ENCODE results near the gene XAGE1B. TPM values are rescaled to one million over a fixed set of nuclear protein-coding genes. Genes with fewer than 3 reads are reported as not detected.
"Not testable (repeated sequence)": the region's sequence is repeated elsewhere in the genome, so short reads cannot be mapped to it uniquely, and the experiment has no call there.

Gene XAGE1B
- total RNA-seq, 2 experiments from 2014 or later: not detected

DNA sequence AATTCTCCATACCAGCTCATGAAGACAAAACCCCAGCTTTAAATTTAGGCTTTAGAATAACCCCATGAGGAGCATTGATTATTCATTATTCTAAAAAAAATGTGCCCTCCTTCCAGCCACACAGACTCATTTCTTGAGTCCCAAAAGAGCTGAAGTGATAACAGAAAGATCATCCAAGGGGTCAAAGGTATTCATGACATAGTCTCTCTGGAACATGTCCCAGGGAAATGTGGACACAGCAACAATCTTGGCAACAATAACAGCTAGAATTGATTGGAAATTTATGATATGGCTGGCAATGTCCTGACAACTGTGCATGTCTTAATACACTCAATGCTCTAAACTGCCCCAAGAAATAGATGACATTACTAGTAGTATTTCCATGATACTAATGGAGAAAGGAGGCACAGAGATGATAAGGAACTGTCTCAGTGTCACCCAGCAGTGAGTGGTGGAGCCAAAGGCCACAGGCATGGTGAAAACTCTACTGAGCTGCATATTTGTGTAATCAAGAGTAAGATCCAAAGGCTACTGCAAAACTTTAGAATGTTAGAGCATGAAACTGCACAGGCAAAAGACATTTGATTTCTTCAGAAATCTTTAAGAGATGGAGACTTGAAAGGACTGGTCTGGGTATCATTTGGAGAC is 37.3 kb upstream of the XAGE1B start:
- Mint-ChIP-seq H3K27me3 (no peaks in the 10 kb centered on the region), H3K27ac (no peak overlapping the region), H3K4me3 (no peak overlapping the region), H3K4me1 (ENCODE audit: low read depth) (no peaks in the 10 kb centered on the region), H3K9me3 (no peaks in the 10 kb centered on the region), H3K36me3 (ENCODE audit: low read depth) (no peaks in the 10 kb centered on the region)
- ATAC-seq (ENCODE audit: poor library complexity) (no peak), DNase-seq (no peak)
- no peak for TF ChIP-seq CTCF (IDR thresholded peaks at IDR 0.05)
- Histone ChIP-seq H3K4me1 (ENCODE audit: insufficient read depth, low read length) (no peaks in the 10 kb centered on the region), H3K36me3 (ENCODE audit: insufficient read depth, low read length) (no peaks in the 10 kb centered on the region), H3K27ac (ENCODE audit: low read depth in 1 of 2, low read length in 2 of 2) (no peak overlapping the region), H3K27me3 (ENCODE audit: control insufficient read depth in 1 of 2, insufficient read depth in 2 of 2, low read length in 2 of 2) (no peaks in the 10 kb centered on the region), H3K9me3 (ENCODE audit: control insufficient read depth in 1 of 2, insufficient read depth in 1 of 2, low read length in 2 of 2) (no peaks in the 10 kb centered on the region), H3K4me3 (ENCODE audit: low read length) (no peak overlapping the region)
- intact Hi-C loops (cut with DNase I, micrococcal nuclease): no loop called here
- ChIA-PET CTCF (no interaction called here), POLR2A (no interaction called here)

GRCh38 chrX:52548769-52549168 is 31.9 kb upstream of the XAGE1B start:
- H3K4me1 Mint-ChIP-seq (ENCODE audit: low read depth); H3K27ac Mint-ChIP-seq; H3K9me3 ChIP-seq (ENCODE audit: control insufficient read depth in 1 of 2, insufficient read depth in 1 of 2, low read length in 2 of 2); ATAC-seq (ENCODE audit: poor library complexity); H3K36me3 Mint-ChIP-seq (ENCODE audit: low read depth); POLR2A ChIA-PET; H3K9me3 Mint-ChIP-seq; H3K36me3 ChIP-seq (ENCODE audit: insufficient read depth, low read length); intact Hi-C loops (cut with DNase I, micrococcal nuclease); H3K27me3 Mint-ChIP-seq; H3K4me3 ChIP-seq (ENCODE audit: low read length); H3K4me3 Mint-ChIP-seq; H3K27me3 ChIP-seq (ENCODE audit: control insufficient read depth in 1 of 2, insufficient read depth in 2 of 2, low read length in 2 of 2); H3K4me1 ChIP-seq (ENCODE audit: insufficient read depth, low read length); CTCF ChIA-PET; H3K27ac ChIP-seq (ENCODE audit: low read depth in 1 of 2, low read length in 2 of 2); DNase-seq: not testable (repeated sequence)

GRCh38 chrX:52544147-52544840 is 27.4 kb upstream of the XAGE1B start:
- Histone ChIP-seq H3K9me3 (ENCODE audit: control insufficient read depth in 1 of 2, insufficient read depth in 1 of 2, low read length in 2 of 2) (no peaks in the 10 kb centered on the region), H3K27ac (ENCODE audit: low read depth in 1 of 2, low read length in 2 of 2) (no peak overlapping the region), H3K36me3 (ENCODE audit: insufficient read depth, low read length) (no peaks in the 10 kb centered on the region), H3K4me3 (ENCODE audit: low read length) (no peak overlapping the region), H3K4me1 (ENCODE audit: insufficient read depth, low read length) (no peaks in the 10 kb centered on the region), H3K27me3 (ENCODE audit: control insufficient read depth in 1 of 2, insufficient read depth in 2 of 2, low read length in 2 of 2) (no peaks in the 10 kb centered on the region)
- Mint-ChIP-seq H3K27ac (no peak overlapping the region), H3K27me3 (no peaks in the 10 kb centered on the region), H3K9me3 (no peaks in the 10 kb centered on the region), H3K36me3 (ENCODE audit: low read depth) (no peaks in the 10 kb centered on the region), H3K4me3 (no peak overlapping the region), H3K4me1 (ENCODE audit: low read depth) (no peaks in the 10 kb centered on the region)
- TF ChIP-seq CTCF (IDR thresholded peaks at IDR 0.05): no peak
- POLR2A ChIA-PET: no interaction called here
- no peak for ATAC-seq (ENCODE audit: poor library complexity)
- intact Hi-C loops (cut with DNase I, micrococcal nuclease): no loop called here
- DNase-seq: no peak
- CTCF ChIA-PET: no interaction called here

DNA sequence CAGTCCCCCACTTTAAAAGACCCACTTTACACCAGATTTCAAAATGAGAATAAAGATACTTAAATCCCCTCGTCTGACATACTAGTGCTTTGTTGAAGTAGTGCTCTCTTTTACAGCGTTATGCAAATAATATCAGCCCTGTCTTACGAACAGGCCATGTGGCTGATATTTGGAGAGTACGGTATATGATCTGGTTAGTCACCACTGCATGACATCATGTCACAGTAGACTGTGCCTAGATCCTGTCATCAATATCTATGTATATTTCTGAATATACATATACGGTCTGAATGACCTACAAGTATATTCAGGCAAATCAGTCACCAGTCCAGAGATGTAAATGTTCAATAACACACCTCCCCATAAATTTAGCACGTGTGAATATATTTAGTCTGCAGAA is 25.4 kb upstream of the XAGE1B start:
- ChIA-PET POLR2A (no interaction called here), CTCF (no interaction called here)
- no peaks in the 10 kb centered on the region for H3K9me3 ChIP-seq (ENCODE audit: control insufficient read depth in 1 of 2, insufficient read depth in 1 of 2, low read length in 2 of 2)
- Mint-ChIP-seq H3K36me3 (ENCODE audit: low read depth) (no peaks in the 10 kb centered on the region), H3K4me1 (ENCODE audit: low read depth) (no peaks in the 10 kb centered on the region), H3K9me3 (no peaks in the 10 kb centered on the region), H3K27me3 (no peaks in the 10 kb centered on the region), H3K27ac (no peak overlapping the region), H3K4me3 (no peak overlapping the region)
- H3K4me3 ChIP-seq (ENCODE audit: low read length): no peak overlapping the region
- H3K27ac ChIP-seq (ENCODE audit: low read depth in 1 of 2, low read length in 2 of 2): no peak overlapping the region
- TF ChIP-seq CTCF (IDR thresholded peaks at IDR 0.05): no peak
- H3K36me3 ChIP-seq (ENCODE audit: insufficient read depth, low read length): no peaks in the 10 kb centered on the region
- no peaks in the 10 kb centered on the region for H3K27me3 ChIP-seq (ENCODE audit: control insufficient read depth in 1 of 2, insufficient read depth in 2 of 2, low read length in 2 of 2)
- no peaks in the 10 kb centered on the region for H3K4me1 ChIP-seq (ENCODE audit: insufficient read depth, low read length)
- DNase-seq (no peak), ATAC-seq (ENCODE audit: poor library complexity) (no peak)
- intact Hi-C loops (cut with DNase I, micrococcal nuclease): no loop called here

DNA sequence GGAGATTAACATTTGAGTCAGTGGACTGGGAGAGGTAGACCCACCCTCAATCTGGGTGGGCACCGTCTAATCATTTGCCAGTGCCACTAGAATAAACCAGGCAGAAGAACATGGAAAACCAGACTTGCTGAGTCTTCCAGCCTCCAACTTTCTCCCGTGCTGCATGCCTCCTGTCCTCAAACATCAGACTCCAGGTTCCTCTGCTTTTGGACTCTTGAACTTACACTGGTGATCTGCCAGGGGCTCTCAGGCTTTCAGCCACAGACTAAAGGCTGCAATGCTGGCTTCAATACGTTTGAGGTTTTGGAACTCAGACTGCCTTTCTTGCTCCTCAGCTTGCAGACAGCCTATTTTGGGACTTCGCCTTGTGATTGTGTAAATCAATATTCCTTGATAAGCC is 24.2 kb upstream of the XAGE1B start:
- H3K4me3 ChIP-seq (ENCODE audit: low read length); intact Hi-C loops (cut with DNase I, micrococcal nuclease); DNase-seq; H3K27me3 Mint-ChIP-seq; H3K36me3 Mint-ChIP-seq (ENCODE audit: low read depth); H3K9me3 Mint-ChIP-seq; H3K4me3 Mint-ChIP-seq; H3K27ac Mint-ChIP-seq; POLR2A ChIA-PET; H3K36me3 ChIP-seq (ENCODE audit: insufficient read depth, low read length); H3K27me3 ChIP-seq (ENCODE audit: control insufficient read depth in 1 of 2, insufficient read depth in 2 of 2, low read length in 2 of 2); H3K9me3 ChIP-seq (ENCODE audit: control insufficient read depth in 1 of 2, insufficient read depth in 1 of 2, low read length in 2 of 2); H3K4me1 ChIP-seq (ENCODE audit: insufficient read depth, low read length); H3K4me1 Mint-ChIP-seq (ENCODE audit: low read depth); CTCF ChIA-PET; ATAC-seq (ENCODE audit: poor library complexity); H3K27ac ChIP-seq (ENCODE audit: low read depth in 1 of 2, low read length in 2 of 2): not testable (repeated sequence)
